DMS114 treated with DMSO at 0.1 percent for 48 hours (cell line): ENCODE data around the gene ARHGEF39.

Experiments
- DNase-seq: peaks from one replicate; lab custom pipeline; 2025; ENCODE audit not compliant: unreplicated experiment; lab: John Stamatoyannopoulos, UW

ARHGEF39 gene

GRCh38 chr9:35679091-35679490 is 14.1 kb upstream of the ARHGEF39 start:
- DNase-seq = no peak

- DNase-seq = peak; percentile 14
Measured at GRCh38 chr9:35675732-35676392, 10.9 kb upstream of the ARHGEF39 start.

- no peak for DNase-seq
Measured at GRCh38 chr9:35675204-35675603, 10.2 kb upstream of the ARHGEF39 start.

- no peak for DNase-seq
Measured at GRCh38 chr9:35674025-35674361, 9.0 kb upstream of the ARHGEF39 start.

- DNase-seq = no peak
Measured at GRCh38 chr9:35673132-35674024, 8.4 kb upstream of the ARHGEF39 start, which contains the start of gene CA9. Gene CA9, plus strand, starts transcription at chr9:35673928. Its CDS starts 32 bp downstream, at chr9:35673960.

GRCh38 chr9:35669331-35670145 is 4.5 kb upstream of the ARHGEF39 start:
- no peak for DNase-seq

- no peak for DNase-seq
Measured at GRCh38 chr9:35667939-35668338, 2.9 kb upstream of the ARHGEF39 start.

- no peak for DNase-seq
Measured at GRCh38 chr9:35666549-35666948, 1.6 kb upstream of the ARHGEF39 start.

GRCh38 chr9:35666045-35666444 is 1.1 kb upstream of the ARHGEF39 start:
- DNase-seq = no peak

- no peak for DNase-seq
Measured at GRCh38 chr9:35665471-35665818, 450 bp upstream of the ARHGEF39 start.

- no peak for DNase-seq
Measured at GRCh38 chr9:35662437-35662836, 2.6 kb downstream of the ARHGEF39 start.

- DNase-seq = no peak
Measured at GRCh38 chr9:35661756-35662350, 3.1 kb downstream of the ARHGEF39 start.

GRCh38 chr9:35660966-35661415 is 4.0 kb downstream of the ARHGEF39 start:
- DNase-seq = peak; percentile 30

GRCh38 chr9:35659340-35659739 is 5.7 kb downstream of the ARHGEF39 start:
- no peak for DNase-seq

- DNase-seq = peak; percentile 24
Measured at GRCh38 chr9:35658968-35659220, 6.1 kb downstream of the ARHGEF39 start.

- peak; percentile 77 for DNase-seq
Measured at GRCh38 chr9:35658137-35658967, 6.6 kb downstream of the ARHGEF39 start, which contains the start of gene CCDC107. Gene CCDC107, plus strand, starts transcription at chr9:35658292. Its CDS starts 88 bp downstream, at chr9:35658380.

GRCh38 chr9:35657546-35658136 is 7.4 kb downstream of the ARHGEF39 start, which contains the start of gene RMRP:
Gene RMRP, minus strand, starts transcription at chr9:35658019.
- peak; percentile 92 for DNase-seq

GRCh38 chr9:35656831-35657545 is 8.0 kb downstream of the ARHGEF39 start:
- no peak for DNase-seq

- DNase-seq = no peak
Measured at GRCh38 chr9:35656348-35656747, 8.6 kb downstream of the ARHGEF39 start.
